Karpas-422 (cell line): ENCODE results near the gene PER1. TPM values are rescaled to one million over a fixed set of nuclear protein-coding genes. Genes with fewer than 3 reads are reported as not detected.
A peak's percentile ranks its signal among the peaks of the same experiment; 100 is the strongest.

Experiments used
- DNase-seq: peaks from one replicate; pipeline ENCODE4 v3.0.0-alpha.2; 2015
- H2AFZ ChIP-seq: fragments of 200-600 bp; sonication (generic); 2 replicates; pipeline ENCODE4 v1.6.1; 2014; ENCODE audit warnings: antibody characterized with exemption, low read length, mixed read lengths
- H3K27ac ChIP-seq: fragments of 200-600 bp; sonication (generic); 2 replicates; pipeline ENCODE4 v1.5.1; 2014; ENCODE audit warnings: mild to moderate bottlenecking, low read length, moderate library complexity
- H3K27me3 ChIP-seq: fragments of 200-600 bp; sonication (generic); 2 replicates; pipeline ENCODE4 v1.6.1; 2014; ENCODE audit warnings: low read length, mixed read lengths
- H3K36me3 ChIP-seq: fragments of 200-600 bp; sonication (generic); 2 replicates; pipeline ENCODE4 v1.6.1; 2014; ENCODE audit warnings: low read length, mixed read lengths; ENCODE audit not compliant: insufficient read depth
- H3K4me1 ChIP-seq: fragments of 200-600 bp; sonication (generic); 2 replicates; pipeline ENCODE4 v1.6.1; 2014; ENCODE audit warnings: mild to moderate bottlenecking, low read length, mixed read lengths
- H3K4me2 ChIP-seq: fragments of 200-600 bp; sonication (generic); 2 replicates; pipeline ENCODE4 v1.6.1; 2014; ENCODE audit warnings: low read length, low read depth, mild to moderate bottlenecking; ENCODE audit not compliant: poor library complexity, severe bottlenecking
- H3K4me3 ChIP-seq: fragments of 200-600 bp; sonication (generic); 2 replicates; pipeline ENCODE4 v1.5.1; 2014; ENCODE audit warnings: mild to moderate bottlenecking, antibody characterized with exemption, low read length, mixed read lengths
- H3K79me2 ChIP-seq: fragments of 200-600 bp; sonication (generic); 2 replicates; pipeline ENCODE4 v1.6.1; 2014; ENCODE audit warnings: mild to moderate bottlenecking, low read length, mixed read lengths
- H3K9ac ChIP-seq: fragments of 200-600 bp; sonication (generic); 2 replicates; pipeline ENCODE4 v1.6.0; 2014; ENCODE audit warnings: low read length
- H3K9me2 ChIP-seq: fragments of 200-600 bp; sonication (generic), shearing (Covaris generic); replicated peaks from 2 replicates; pipeline ENCODE4 v1.6.0; 2014; ENCODE audit warnings: mild to moderate bottlenecking, low read length, moderate library complexity; ENCODE audit not compliant: insufficient read depth
- H3K9me3 ChIP-seq: fragments of 300-700, 200-600 bp; sonication (generic); 2 replicates; pipeline ENCODE4 v1.6.1; 2014; ENCODE audit warnings: low read length, mixed read lengths
- H4K20me1 ChIP-seq: fragments of 200-600 bp; sonication (generic); 2 replicates; pipeline ENCODE4 v1.6.1; 2014; ENCODE audit warnings: mild to moderate bottlenecking, antibody characterized with exemption, low read length, low read depth; ENCODE audit not compliant: insufficient read depth
- total RNA-seq: library from RNA; depleted of rRNA; stranded (reverse); fragments of >200 nt; shearing (Covaris generic); gene quantifications from 2 replicates; pipeline ENCODE4 v1.2.3, GENCODE V29; 2014; ENCODE audit warnings: low replicate concordance

Gene PER1
- total RNA-seq, 1 experiment from 2014 or later: 24.0 TPM

- H3K36me3 ChIP-seq: peaks cover 11% of the 10 kb centered on the region; the same call in 1 of the 2 replicates
- no peaks in the 10 kb centered on the region for H3K9me3 ChIP-seq
- no peak overlapping the region for H3K27ac ChIP-seq
- H4K20me1 ChIP-seq: peaks cover 12% of the 10 kb centered on the region
- peaks cover 48% of the 10 kb centered on the region for H3K79me2 ChIP-seq
- H3K4me2 ChIP-seq: peak overlapping the region; percentile 31
- H2AFZ ChIP-seq: no peak overlapping the region
- H3K9me2 ChIP-seq: no peaks in the 10 kb centered on the region
- H3K4me3 ChIP-seq: no peak overlapping the region
- DNase-seq: peak; percentile 96
- peaks cover 66% of the 10 kb centered on the region for H3K4me1 ChIP-seq
- H3K27me3 ChIP-seq: no peaks in the 10 kb centered on the region
- H3K9ac ChIP-seq: no peak overlapping the region
Measured at GRCh38 chr17:8158267-8159031, 6.2 kb upstream of the PER1 start.

GRCh38 chr17:8156246-8156992 is 4.2 kb upstream of the PER1 start:
- Histone ChIP-seq H3K9me2 (no peaks in the 10 kb centered on the region), H3K27me3 (no peaks in the 10 kb centered on the region), H3K9ac (peak overlapping the region; percentile 90), H3K36me3 (peaks cover 9% of the 10 kb centered on the region; the same call in 1 of the 2 replicates), H3K4me2 (peak overlapping the region; percentile 96), H3K9me3 (no peaks in the 10 kb centered on the region), H3K79me2 (peaks cover 40% of the 10 kb centered on the region), H3K4me3 (peak overlapping the region; percentile 94), H3K4me1 (peaks cover 69% of the 10 kb centered on the region), H2AFZ (peak overlapping the region; percentile 83), H4K20me1 (peaks cover 3% of the 10 kb centered on the region; the same call in 1 of the 2 replicates), H3K27ac (peak overlapping the region; percentile 83)
- peak; percentile 100 for DNase-seq

GRCh38 chr17:8155996-8156245 is 3.7 kb upstream of the PER1 start:
- H3K4me1 ChIP-seq: peaks cover 67% of the 10 kb centered on the region
- peak overlapping the region; percentile 80 for H3K9ac ChIP-seq
- H3K4me3 ChIP-seq: peak overlapping the region; percentile 94
- no peak overlapping the region for H3K27ac ChIP-seq
- peak overlapping the region; percentile 96 for H3K4me2 ChIP-seq
- no peaks in the 10 kb centered on the region for H3K27me3 ChIP-seq
- no peak for DNase-seq
- peaks cover 8% of the 10 kb centered on the region; the same call in 1 of the 2 replicates for H3K36me3 ChIP-seq
- H4K20me1 ChIP-seq: 0 out of 2 replicates have a peak, but pooled peaks cover under 1% of the 10 kb centered on the region
- no peaks in the 10 kb centered on the region for H3K9me3 ChIP-seq
- H3K9me2 ChIP-seq: no peaks in the 10 kb centered on the region
- peaks cover 39% of the 10 kb centered on the region for H3K79me2 ChIP-seq
- peak overlapping the region; percentile 42; the same call in 1 of the 2 replicates for H2AFZ ChIP-seq

- peak overlapping the region; percentile 96 for H3K4me2 ChIP-seq
- H4K20me1 ChIP-seq: peaks cover 5% of the 10 kb centered on the region
- H3K36me3 ChIP-seq: peaks cover 8% of the 10 kb centered on the region; the same call in 1 of the 2 replicates
- no peaks in the 10 kb centered on the region for H3K9me3 ChIP-seq
- H3K4me1 ChIP-seq: peaks cover 68% of the 10 kb centered on the region
- no peaks in the 10 kb centered on the region for H3K9me2 ChIP-seq
- no peak overlapping the region for H2AFZ ChIP-seq
- peak overlapping the region; percentile 80 for H3K9ac ChIP-seq
- no peaks in the 10 kb centered on the region for H3K27me3 ChIP-seq
- no peak for DNase-seq
- no peak overlapping the region for H3K27ac ChIP-seq
- peaks cover 42% of the 10 kb centered on the region for H3K79me2 ChIP-seq
- peak overlapping the region; percentile 94 for H3K4me3 ChIP-seq
Measured at GRCh38 chr17:8155231-8155995, 3.2 kb upstream of the PER1 start.

GRCh38 chr17:8154608-8155155 is 2.5 kb upstream of the PER1 start:
- H3K36me3 ChIP-seq: peaks cover 5% of the 10 kb centered on the region; the same call in 1 of the 2 replicates
- no peak overlapping the region for H3K27ac ChIP-seq
- H3K9ac ChIP-seq: peak overlapping the region; percentile 80
- H3K9me2 ChIP-seq: no peaks in the 10 kb centered on the region
- peak overlapping the region; percentile 94; the same call in 1 of the 2 replicates for H3K4me3 ChIP-seq
- H3K9me3 ChIP-seq: no peaks in the 10 kb centered on the region
- DNase-seq: no peak
- H2AFZ ChIP-seq: no peak overlapping the region
- H3K4me2 ChIP-seq: peak overlapping the region; percentile 96
- peaks cover 47% of the 10 kb centered on the region for H3K79me2 ChIP-seq
- H3K27me3 ChIP-seq: no peaks in the 10 kb centered on the region
- H3K4me1 ChIP-seq: peaks cover 63% of the 10 kb centered on the region
- peaks cover 13% of the 10 kb centered on the region for H4K20me1 ChIP-seq

GRCh38 chr17:8153957-8154607 is 1.9 kb upstream of the PER1 start:
- H3K4me2 ChIP-seq: peak overlapping the region; percentile 96
- H3K27me3 ChIP-seq: no peaks in the 10 kb centered on the region
- H3K36me3 ChIP-seq: no peaks in the 10 kb centered on the region
- peak overlapping the region; percentile 94 for H3K4me3 ChIP-seq
- H3K79me2 ChIP-seq: peaks cover 43% of the 10 kb centered on the region
- no peaks in the 10 kb centered on the region for H3K9me3 ChIP-seq
- H3K9me2 ChIP-seq: no peaks in the 10 kb centered on the region
- peaks cover 59% of the 10 kb centered on the region for H3K4me1 ChIP-seq
- peak overlapping the region; percentile 80 for H3K9ac ChIP-seq
- H3K27ac ChIP-seq: peak overlapping the region; percentile 34; the same call in 1 of the 2 replicates
- DNase-seq: peak; percentile 89
- peaks cover 13% of the 10 kb centered on the region for H4K20me1 ChIP-seq
- no peak overlapping the region for H2AFZ ChIP-seq

GRCh38 chr17:8153525-8153956 is 1.3 kb upstream of the PER1 start:
- Histone ChIP-seq H3K36me3 (no peaks in the 10 kb centered on the region), H3K9ac (peak overlapping the region; percentile 80), H3K4me1 (peaks cover 57% of the 10 kb centered on the region), H3K9me2 (no peaks in the 10 kb centered on the region), H3K9me3 (no peaks in the 10 kb centered on the region), H2AFZ (no peak overlapping the region), H3K27me3 (no peaks in the 10 kb centered on the region), H3K4me2 (peak overlapping the region; percentile 96), H3K79me2 (peaks cover 43% of the 10 kb centered on the region), H3K27ac (peak overlapping the region; percentile 34; the same call in 1 of the 2 replicates), H4K20me1 (peaks cover 13% of the 10 kb centered on the region), H3K4me3 (no peak overlapping the region)
- DNase-seq: no peak
